ENCODE measurements around the gene BPIFB3. TPM values are rescaled to one million over a fixed set of nuclear protein-coding genes. Genes with fewer than 3 reads are reported as not detected.

Gene BPIFB3
- total RNA-seq, 1 experiment from 2014 or later: not detected

DNA sequence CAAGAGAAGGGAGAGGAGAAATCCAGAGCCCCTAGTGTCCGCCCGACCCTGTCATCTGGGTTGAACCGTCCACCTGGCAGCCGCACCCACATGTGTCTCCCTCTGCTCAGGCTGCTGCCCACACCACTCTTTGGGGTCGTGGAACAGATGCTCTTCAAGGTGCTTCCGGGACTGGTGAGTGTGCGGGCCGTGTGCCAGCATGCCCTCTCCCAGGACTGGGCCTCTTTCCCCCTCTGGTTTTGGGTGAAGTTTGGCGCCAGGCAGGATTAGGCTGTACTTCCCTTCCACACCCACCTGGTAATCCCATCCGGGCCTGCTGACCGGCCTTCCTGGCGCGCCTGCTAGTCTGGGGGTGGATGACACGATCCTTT, 7.9 kb downstream of the BPIFB3 start:
- CTCF ChIA-PET: no interaction called here
- H3K4me3 ChIP-seq (ENCODE audit: low read depth, low read length, poor library complexity, severe bottlenecking): no peak overlapping the region
- no peak for DNase-seq (ENCODE audit: low spot score)

DNA sequence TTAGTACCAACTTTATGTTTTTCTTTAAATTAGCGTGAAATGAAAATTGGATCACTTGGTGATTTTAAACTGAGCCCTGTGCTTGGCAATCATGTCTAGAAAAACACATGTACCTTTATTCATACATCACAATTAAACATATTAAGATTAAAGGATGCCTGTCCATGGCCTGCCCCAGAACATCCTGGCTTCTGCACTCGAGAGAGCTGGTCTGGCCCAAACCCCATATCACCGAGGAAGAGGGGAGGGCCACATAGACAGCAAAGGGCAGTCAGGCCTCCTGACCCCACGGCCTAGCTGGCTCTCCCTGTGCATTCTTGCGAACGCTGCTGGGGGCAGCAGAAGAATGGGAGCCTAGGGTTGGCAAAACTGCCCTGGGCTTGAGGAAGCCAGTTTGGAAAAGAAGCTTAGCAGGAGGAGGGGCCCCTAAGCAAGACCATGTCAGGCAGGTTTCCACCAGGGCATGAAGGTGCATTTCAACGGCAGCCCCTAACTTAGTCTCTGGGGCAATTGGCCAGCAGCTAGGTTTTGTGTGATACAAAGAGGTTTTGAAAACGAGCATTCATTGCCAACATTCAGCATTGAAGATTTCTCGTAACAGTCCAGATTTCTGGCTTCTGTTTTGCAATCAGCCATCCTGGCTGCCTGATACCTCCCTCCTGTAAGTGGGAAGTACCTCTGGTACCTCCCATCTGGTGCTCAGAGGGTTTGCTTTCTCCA, 8.6 kb downstream of the BPIFB3 start:
- TF ChIP-seq, protein P1, sequence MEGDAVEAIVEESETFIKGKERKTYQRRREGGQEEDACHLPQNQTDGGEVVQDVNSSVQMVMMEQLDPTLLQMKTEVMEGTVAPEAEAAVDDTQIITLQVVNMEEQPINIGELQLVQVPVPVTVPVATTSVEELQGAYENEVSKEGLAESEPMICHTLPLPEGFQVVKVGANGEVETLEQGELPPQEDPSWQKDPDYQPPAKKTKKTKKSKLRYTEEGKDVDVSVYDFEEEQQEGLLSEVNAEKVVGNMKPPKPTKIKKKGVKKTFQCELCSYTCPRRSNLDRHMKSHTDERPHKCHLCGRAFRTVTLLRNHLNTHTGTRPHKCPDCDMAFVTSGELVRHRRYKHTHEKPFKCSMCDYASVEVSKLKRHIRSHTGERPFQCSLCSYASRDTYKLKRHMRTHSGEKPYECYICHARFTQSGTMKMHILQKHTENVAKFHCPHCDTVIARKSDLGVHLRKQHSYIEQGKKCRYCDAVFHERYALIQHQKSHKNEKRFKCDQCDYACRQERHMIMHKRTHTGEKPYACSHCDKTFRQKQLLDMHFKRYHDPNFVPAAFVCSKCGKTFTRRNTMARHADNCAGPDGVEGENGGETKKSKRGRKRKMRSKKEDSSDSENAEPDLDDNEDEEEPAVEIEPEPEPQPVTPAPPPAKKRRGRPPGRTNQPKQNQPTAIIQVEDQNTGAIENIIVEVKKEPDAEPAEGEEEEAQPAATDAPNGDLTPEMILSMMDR (conservative IDR thresholded peaks at IDR 0.05; ENCODE audit: low read depth, low read length): no peak
- no peak for TF ChIP-seq EZH2 (IDR thresholded peaks at IDR 0.05; ENCODE audit: borderline replicate concordance, low read depth, low read length, poor library complexity, severe bottlenecking)
- Histone ChIP-seq H3K9me3 (ENCODE audit: low read depth, low read length, poor library complexity, severe bottlenecking) (no peaks in the 10 kb centered on the region), H3K27me3 (replicated peaks; ENCODE audit: insufficient read depth, low read depth, low read length, poor library complexity) (no peaks in the 10 kb centered on the region), H3K27ac (ENCODE audit: low read depth, low read length, poor library complexity, severe bottlenecking) (no peak overlapping the region), H3K4me1 (ENCODE audit: insufficient read depth, low read length, poor library complexity, severe bottlenecking) (no peaks in the 10 kb centered on the region), H3K4me3 (ENCODE audit: low read depth, low read length, poor library complexity, severe bottlenecking) (no peak overlapping the region), H3K36me3 (ENCODE audit: insufficient read depth, low read length, poor library complexity, severe bottlenecking) (no peaks in the 10 kb centered on the region)
- ChIA-PET POLR2A (ENCODE audit: low non-redundant PET) (no interaction called here), CTCF (no interaction called here)
- intact Hi-C loops (cut with micrococcal nuclease; ENCODE audit: unreplicated experiment): no loop called here
- BruUV-seq (replicated peaks): no TSS peak
- no peak for DNase-seq (ENCODE audit: low spot score)

More for the DNA sequence above, 7.9 kb downstream of the BPIFB3 start:
- Histone ChIP-seq H3K27me3 (replicated peaks; ENCODE audit: insufficient read depth, low read depth, low read length, poor library complexity) (no peaks in the 10 kb centered on the region), H3K4me1 (ENCODE audit: insufficient read depth, low read length, poor library complexity, severe bottlenecking) (no peaks in the 10 kb centered on the region), H3K27ac (ENCODE audit: low read depth, low read length, poor library complexity, severe bottlenecking) (no peak overlapping the region), H3K36me3 (ENCODE audit: insufficient read depth, low read length, poor library complexity, severe bottlenecking) (no peaks in the 10 kb centered on the region), H3K9me3 (ENCODE audit: low read depth, low read length, poor library complexity, severe bottlenecking) (no peaks in the 10 kb centered on the region)
- BruUV-seq (replicated peaks): no TSS peak
- POLR2A ChIA-PET (ENCODE audit: low non-redundant PET): no interaction called here
- intact Hi-C loops (cut with micrococcal nuclease; ENCODE audit: unreplicated experiment): no loop called here
- TF ChIP-seq EZH2 (IDR thresholded peaks at IDR 0.05; ENCODE audit: borderline replicate concordance, low read depth, low read length, poor library complexity, severe bottlenecking): no peak
- TF ChIP-seq, protein P1 (conservative IDR thresholded peaks at IDR 0.05; ENCODE audit: low read depth, low read length): no peak

DNA sequence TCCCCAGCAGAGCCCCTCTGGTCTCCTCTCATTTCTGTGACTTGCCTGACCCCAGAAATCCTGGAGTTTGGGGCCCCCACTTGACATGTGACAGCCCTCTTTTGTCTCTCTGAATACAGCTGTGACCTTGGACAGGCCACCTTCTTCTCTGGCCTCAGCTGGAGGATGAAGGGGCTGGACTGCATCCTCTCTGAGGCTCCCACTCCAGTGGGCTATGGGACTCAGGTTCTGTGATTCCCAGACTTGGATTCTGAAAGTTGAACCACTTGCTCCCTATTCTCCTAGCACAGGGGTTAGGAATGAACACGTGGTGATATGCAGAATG, 9.1 kb downstream of the BPIFB3 start:
- intact Hi-C loops (cut with micrococcal nuclease; ENCODE audit: unreplicated experiment): no loop called here
- POLR2A ChIA-PET (ENCODE audit: low non-redundant PET): no interaction called here
- BruUV-seq (replicated peaks): no TSS peak

More for the DNA sequence above, 9.1 kb downstream of the BPIFB3 start:
- TF ChIP-seq EZH2 (IDR thresholded peaks at IDR 0.05; ENCODE audit: borderline replicate concordance, low read depth, low read length, poor library complexity, severe bottlenecking): no peak
- TF ChIP-seq, protein P1 (conservative IDR thresholded peaks at IDR 0.05; ENCODE audit: low read depth, low read length): no peak
- Histone ChIP-seq H3K27me3 (replicated peaks; ENCODE audit: insufficient read depth, low read depth, low read length, poor library complexity) (no peaks in the 10 kb centered on the region), H3K9me3 (ENCODE audit: low read depth, low read length, poor library complexity, severe bottlenecking) (no peaks in the 10 kb centered on the region), H3K4me3 (ENCODE audit: low read depth, low read length, poor library complexity, severe bottlenecking) (no peak overlapping the region), H3K36me3 (ENCODE audit: insufficient read depth, low read length, poor library complexity, severe bottlenecking) (no peaks in the 10 kb centered on the region), H3K27ac (ENCODE audit: low read depth, low read length, poor library complexity, severe bottlenecking) (no peak overlapping the region), H3K4me1 (ENCODE audit: insufficient read depth, low read length, poor library complexity, severe bottlenecking) (no peaks in the 10 kb centered on the region)
- DNase-seq (ENCODE audit: low spot score): no peak
- CTCF ChIA-PET: no interaction called here

All from A673 (cell line).